Measurements from ENCODE around the gene USP24. TPM values are rescaled to one million over a fixed set of nuclear protein-coding genes. Genes with fewer than 3 reads are reported as not detected.

Gene USP24
- polyA plus RNA-seq, 1 donor from 2014 or later, result 29.5 TPM

DNA sequence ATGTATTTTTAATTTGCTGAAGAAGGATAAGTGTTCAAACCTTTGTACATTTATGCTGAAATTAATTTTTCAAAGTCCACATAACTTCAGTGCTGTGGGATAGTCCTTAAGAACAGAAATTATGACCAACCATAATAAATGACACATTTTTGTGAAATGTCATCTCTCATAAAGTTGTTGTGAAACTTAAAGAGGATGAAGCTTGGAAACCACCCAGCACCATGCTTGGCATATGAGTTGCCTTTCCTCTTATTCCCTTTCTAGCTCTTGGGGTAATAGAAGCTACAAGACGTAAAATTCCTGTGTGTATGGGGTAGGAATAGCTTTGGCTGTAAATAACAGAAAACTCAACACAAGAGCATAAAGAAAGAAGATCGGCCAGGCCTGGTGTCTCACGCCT lies 18.9 kb upstream of the USP24 start:
- Histone ChIP-seq H3K79me2 (replicated peaks; ENCODE audit: insufficient read depth, low read length) (no peaks in the 10 kb centered on the region), H3K4me3 (ENCODE audit: low read length) (no peak overlapping the region), H3K9me2 (ENCODE audit: insufficient read depth, low read length) (no peaks in the 10 kb centered on the region), H2AFZ (ENCODE audit: low read depth, low read length) (no peak overlapping the region), H3K27ac (ENCODE audit: low read length) (no peak overlapping the region), H3K9ac (ENCODE audit: low read length) (no peak overlapping the region), H3F3A (ENCODE audit: insufficient read depth, low read length, poor library complexity, severe bottlenecking) (no peaks in the 10 kb centered on the region), H3K4me2 (ENCODE audit: low read length) (no peak overlapping the region), H4K20me1 (ENCODE audit: insufficient read depth) (no peaks in the 10 kb centered on the region), H3K36me3 (ENCODE audit: insufficient read depth, low read length) (no peaks in the 10 kb centered on the region), H3K27me3 (ENCODE audit: insufficient read depth, low read depth, low read length) (no peaks in the 10 kb centered on the region), H3K9me3 (ENCODE audit: low read length) (no peaks in the 10 kb centered on the region)
- TF ChIP-seq TAF1 (IDR thresholded peaks at IDR 0.05; ENCODE audit: low read depth), result no peak
- TF ChIP-seq SMC3 (conservative IDR thresholded peaks at IDR 0.05; ENCODE audit: poor library complexity), result no peak
- no peak for TF ChIP-seq EZH2 (IDR thresholded peaks at IDR 0.05; ENCODE audit: borderline replicate concordance, insufficient read depth, low read length, poor library complexity, severe bottlenecking)
- no peak for TF ChIP-seq EP300 (conservative IDR thresholded peaks at IDR 0.05; ENCODE audit: poor library complexity, severe bottlenecking)
- no peak for TF ChIP-seq RAD21 (conservative IDR thresholded peaks at IDR 0.05)
- TF ChIP-seq, protein P1, sequence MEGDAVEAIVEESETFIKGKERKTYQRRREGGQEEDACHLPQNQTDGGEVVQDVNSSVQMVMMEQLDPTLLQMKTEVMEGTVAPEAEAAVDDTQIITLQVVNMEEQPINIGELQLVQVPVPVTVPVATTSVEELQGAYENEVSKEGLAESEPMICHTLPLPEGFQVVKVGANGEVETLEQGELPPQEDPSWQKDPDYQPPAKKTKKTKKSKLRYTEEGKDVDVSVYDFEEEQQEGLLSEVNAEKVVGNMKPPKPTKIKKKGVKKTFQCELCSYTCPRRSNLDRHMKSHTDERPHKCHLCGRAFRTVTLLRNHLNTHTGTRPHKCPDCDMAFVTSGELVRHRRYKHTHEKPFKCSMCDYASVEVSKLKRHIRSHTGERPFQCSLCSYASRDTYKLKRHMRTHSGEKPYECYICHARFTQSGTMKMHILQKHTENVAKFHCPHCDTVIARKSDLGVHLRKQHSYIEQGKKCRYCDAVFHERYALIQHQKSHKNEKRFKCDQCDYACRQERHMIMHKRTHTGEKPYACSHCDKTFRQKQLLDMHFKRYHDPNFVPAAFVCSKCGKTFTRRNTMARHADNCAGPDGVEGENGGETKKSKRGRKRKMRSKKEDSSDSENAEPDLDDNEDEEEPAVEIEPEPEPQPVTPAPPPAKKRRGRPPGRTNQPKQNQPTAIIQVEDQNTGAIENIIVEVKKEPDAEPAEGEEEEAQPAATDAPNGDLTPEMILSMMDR (IDR thresholded peaks at IDR 0.05; ENCODE audit: poor library complexity, severe bottlenecking), result no peak
- TF ChIP-seq, protein P2, sequence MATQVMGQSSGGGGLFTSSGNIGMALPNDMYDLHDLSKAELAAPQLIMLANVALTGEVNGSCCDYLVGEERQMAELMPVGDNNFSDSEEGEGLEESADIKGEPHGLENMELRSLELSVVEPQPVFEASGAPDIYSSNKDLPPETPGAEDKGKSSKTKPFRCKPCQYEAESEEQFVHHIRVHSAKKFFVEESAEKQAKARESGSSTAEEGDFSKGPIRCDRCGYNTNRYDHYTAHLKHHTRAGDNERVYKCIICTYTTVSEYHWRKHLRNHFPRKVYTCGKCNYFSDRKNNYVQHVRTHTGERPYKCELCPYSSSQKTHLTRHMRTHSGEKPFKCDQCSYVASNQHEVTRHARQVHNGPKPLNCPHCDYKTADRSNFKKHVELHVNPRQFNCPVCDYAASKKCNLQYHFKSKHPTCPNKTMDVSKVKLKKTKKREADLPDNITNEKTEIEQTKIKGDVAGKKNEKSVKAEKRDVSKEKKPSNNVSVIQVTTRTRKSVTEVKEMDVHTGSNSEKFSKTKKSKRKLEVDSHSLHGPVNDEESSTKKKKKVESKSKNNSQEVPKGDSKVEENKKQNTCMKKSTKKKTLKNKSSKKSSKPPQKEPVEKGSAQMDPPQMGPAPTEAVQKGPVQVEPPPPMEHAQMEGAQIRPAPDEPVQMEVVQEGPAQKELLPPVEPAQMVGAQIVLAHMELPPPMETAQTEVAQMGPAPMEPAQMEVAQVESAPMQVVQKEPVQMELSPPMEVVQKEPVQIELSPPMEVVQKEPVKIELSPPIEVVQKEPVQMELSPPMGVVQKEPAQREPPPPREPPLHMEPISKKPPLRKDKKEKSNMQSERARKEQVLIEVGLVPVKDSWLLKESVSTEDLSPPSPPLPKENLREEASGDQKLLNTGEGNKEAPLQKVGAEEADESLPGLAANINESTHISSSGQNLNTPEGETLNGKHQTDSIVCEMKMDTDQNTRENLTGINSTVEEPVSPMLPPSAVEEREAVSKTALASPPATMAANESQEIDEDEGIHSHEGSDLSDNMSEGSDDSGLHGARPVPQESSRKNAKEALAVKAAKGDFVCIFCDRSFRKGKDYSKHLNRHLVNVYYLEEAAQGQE (IDR thresholded peaks at IDR 0.05; ENCODE audit: borderline replicate concordance), result no peak
- no peak for TF ChIP-seq POLR2AphosphoS5 (IDR thresholded peaks at IDR 0.05)
- TF ChIP-seq MXI1 (conservative IDR thresholded peaks at IDR 0.05; ENCODE audit: poor library complexity, severe bottlenecking), result no peak

DNA sequence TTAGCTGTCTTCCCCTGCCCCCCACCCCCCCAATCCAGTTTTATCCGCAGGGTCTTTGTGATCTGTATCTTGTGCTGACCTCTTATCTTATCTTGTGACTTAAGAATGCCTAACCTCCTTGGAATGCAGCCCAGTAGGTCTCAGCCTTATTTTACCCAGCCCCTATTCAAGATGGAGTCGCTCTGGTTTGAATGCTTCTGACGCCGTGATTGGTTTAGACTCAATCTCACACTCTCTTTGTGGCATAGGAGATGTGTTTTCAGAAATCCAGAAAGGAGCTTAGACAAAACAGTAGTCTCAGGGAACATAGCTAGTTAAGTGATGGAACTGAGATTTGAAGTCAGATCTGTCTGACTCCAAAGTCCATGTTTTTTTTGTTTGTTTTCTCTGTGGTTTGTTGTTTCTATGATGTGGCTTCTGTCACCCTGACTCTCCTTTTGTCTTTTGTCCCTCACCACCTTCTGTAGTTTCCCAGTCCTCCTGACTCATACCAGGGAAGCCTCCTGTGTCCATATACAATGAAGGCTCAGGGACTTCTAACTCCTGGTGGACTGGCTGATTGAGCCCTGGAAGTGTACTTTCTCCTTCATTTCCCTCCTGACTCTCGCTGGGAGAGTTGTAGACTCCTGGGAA lies 18.1 kb upstream of the USP24 start:
- Histone ChIP-seq H3K27ac (ENCODE audit: low read length) (no peak overlapping the region), H3K36me3 (ENCODE audit: insufficient read depth, low read length) (no peaks in the 10 kb centered on the region), H4K20me1 (ENCODE audit: insufficient read depth) (no peaks in the 10 kb centered on the region), H3K4me3 (ENCODE audit: low read length) (no peak overlapping the region), H3K9ac (ENCODE audit: low read length) (no peak overlapping the region), H3K4me2 (ENCODE audit: low read length) (no peak overlapping the region), H3F3A (ENCODE audit: insufficient read depth, low read length, poor library complexity, severe bottlenecking) (no peaks in the 10 kb centered on the region), H2AFZ (ENCODE audit: low read depth, low read length) (no peak overlapping the region), H3K27me3 (ENCODE audit: insufficient read depth, low read depth, low read length) (no peaks in the 10 kb centered on the region), H3K9me2 (ENCODE audit: insufficient read depth, low read length) (no peaks in the 10 kb centered on the region), H3K9me3 (ENCODE audit: low read length) (no peaks in the 10 kb centered on the region), H3K79me2 (replicated peaks; ENCODE audit: insufficient read depth, low read length) (no peaks in the 10 kb centered on the region)
- TF ChIP-seq EP300 (conservative IDR thresholded peaks at IDR 0.05; ENCODE audit: poor library complexity, severe bottlenecking) (no peak), RAD21 (conservative IDR thresholded peaks at IDR 0.05) (no peak), TAF1 (IDR thresholded peaks at IDR 0.05; ENCODE audit: low read depth) (no peak), SMC3 (conservative IDR thresholded peaks at IDR 0.05; ENCODE audit: poor library complexity) (no peak), EZH2 (IDR thresholded peaks at IDR 0.05; ENCODE audit: borderline replicate concordance, insufficient read depth, low read length, poor library complexity, severe bottlenecking) (no peak), POLR2AphosphoS5 (IDR thresholded peaks at IDR 0.05) (no peak)
- TF ChIP-seq, protein P1 (IDR thresholded peaks at IDR 0.05; ENCODE audit: poor library complexity, severe bottlenecking), result no peak
- TF ChIP-seq, protein P2 (IDR thresholded peaks at IDR 0.05; ENCODE audit: borderline replicate concordance), result no peak

Data from neural cell (in vitro differentiated cells).